Activated CD8-positive, alpha-beta memory T cell treated with anti-CD3 and anti-CD28 coated beads, Interleukin-2, amount 50 U/mL, for 48 hours (primary cell): Measurements from ENCODE around the gene SLC36A4.
"Not testable (repeated sequence)": the region's sequence is repeated elsewhere in the genome, so short reads cannot be mapped to it uniquely, and the experiment has no call there.

ENCODE experiments used
- DNase-seq: peaks from one replicate; pipeline ENCODE4 v3.0.0-alpha.2; 2020

Gene SLC36A4

DNA sequence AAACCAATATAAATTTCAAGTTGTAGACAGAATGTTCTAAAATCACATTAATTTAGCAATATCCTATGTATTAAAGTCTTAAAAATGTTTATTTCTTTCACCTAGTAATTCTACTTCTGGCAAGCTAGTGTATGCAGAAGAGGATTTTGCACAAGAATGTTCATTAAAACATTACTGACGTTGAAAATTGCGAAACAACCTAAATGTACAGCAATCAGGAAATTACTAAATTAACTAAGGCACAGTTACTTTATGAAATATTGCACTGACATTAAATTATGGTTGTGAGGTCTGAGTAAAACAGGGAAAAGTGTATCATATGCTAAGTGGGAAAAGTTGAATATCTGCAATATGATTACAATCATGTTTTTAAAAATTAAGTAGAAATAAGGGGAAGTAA, 4.1 kb downstream of the SLC36A4 start:
- DNase-seq, result no peak

DNA sequence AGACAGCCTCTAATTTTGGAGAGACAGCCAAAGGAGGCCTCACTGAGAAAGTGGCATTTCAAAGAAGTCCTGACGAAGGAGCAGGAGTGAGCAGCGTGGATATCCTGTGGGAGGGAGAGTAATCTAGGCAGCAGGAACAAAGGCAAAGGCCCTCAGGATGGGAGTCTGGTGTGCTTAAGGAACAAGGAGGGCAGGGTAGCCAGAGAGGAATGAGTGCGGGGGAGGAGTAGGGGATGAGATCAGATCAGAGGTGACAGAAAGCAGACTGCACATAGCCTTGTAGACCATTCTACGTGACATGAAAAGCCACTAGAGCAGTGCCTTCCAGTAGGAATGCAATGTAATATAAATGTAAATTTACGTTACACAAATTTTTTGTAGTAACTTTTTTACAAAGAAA, 5.6 kb downstream of the SLC36A4 start:
- no peak for DNase-seq

DNA sequence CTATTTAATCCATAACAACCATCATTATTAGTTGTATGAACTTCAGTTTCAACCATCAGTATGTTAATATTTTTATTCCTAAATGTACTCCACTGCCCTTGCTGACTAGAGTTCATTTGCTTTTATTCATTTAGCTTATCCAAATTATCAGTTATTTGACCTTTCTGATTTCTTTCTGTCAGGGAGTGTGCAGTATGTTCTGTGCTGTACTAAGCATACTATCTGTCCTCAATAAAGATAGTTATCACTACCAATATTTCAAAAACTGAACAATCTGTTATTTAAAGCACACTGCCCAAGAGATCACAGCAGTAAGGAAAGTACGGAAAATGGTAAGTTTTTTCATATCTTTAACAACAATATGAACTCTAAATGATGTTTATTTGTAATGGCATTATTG, 8.3 kb downstream of the SLC36A4 start:
- DNase-seq, result no peak

DNA sequence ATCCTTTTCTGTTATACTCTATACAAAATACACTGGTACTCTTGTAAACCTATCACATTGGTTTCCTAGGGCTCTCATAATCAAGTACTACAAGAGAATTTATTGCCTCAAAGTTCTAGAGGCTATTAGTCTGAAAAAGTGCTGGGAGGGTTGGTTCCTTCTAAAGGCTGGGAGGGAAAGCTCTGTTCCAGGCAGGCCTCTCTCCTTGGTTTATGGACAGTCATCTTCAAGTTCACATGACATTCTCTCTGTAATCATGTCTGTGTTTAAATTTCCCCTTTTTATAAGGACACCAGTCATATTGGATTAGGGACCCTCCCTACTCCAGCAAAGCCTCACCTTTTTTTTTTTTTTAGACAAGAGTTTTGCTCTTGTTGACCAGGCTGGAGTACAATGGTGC, 9.1 kb downstream of the SLC36A4 start:
- DNase-seq, result no peak

DNA sequence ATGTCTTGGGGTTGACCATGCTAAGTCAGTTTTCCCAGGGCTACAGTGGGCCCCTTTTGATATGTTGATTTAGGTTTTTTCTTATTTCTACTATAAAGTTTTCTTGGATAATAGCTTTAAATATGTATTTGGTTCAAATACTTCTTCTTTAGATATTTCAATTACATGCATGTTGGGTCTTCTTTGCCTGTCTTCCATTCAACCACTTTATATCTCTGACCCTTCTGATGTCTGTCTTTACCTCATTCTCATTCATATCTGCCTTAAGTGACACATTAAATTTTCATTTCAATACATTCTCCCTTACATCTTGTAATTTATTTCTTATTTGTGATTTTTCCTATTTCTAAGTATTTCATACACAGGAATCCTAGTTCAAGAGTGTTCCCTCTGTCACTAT, 10.5 kb downstream of the SLC36A4 start:
- no peak for DNase-seq

DNA sequence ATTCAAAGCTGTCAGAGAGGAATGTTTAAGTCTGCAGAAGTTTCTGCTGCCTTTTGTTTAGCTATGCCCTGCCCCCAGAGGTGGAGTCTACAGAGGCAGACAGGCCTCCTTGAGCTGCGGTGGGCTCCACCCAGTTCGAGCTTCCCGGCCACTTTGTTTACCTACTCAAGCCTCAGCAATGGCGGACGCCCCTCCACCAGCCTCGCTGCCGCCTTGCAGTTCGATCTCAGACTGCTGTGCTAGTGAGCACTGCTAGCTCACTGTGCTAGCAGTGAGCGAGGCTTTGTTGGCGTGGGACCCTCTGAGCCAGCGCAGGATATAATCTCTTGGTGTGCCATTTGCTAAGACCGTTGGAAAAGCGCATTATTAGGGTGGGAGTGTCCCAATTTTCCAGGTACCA, 19.9 kb downstream of the SLC36A4 start:
- not testable (repeated sequence) for DNase-seq

DNA sequence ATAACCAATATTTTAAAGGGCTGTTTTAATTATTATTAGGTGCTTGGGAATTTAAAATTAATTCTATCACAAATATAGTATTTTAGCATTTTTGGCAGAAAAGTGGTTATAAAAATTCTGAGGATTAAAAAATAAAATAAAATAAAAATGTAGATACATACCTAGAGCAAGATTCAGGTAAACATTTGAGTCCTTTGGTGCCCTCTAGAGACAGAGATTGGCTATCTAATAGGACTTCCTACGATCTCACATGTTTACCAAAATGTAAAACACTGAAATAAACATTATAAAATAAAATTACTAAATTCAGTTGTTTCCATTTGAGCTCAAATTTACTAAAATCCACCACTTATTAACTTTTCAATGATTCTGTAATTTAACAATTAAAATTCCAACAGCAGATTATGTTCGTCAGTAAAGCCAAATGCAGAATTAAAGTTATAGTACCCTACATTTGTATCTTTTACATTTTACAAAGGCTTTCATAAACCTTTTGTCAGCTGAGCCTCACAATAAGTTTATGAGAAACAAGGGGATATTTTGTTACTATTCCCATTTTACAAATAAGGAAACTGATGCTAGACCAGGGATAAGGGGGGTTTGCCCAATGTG, 27.7 kb downstream of the SLC36A4 start:
- DNase-seq, result no peak

DNA sequence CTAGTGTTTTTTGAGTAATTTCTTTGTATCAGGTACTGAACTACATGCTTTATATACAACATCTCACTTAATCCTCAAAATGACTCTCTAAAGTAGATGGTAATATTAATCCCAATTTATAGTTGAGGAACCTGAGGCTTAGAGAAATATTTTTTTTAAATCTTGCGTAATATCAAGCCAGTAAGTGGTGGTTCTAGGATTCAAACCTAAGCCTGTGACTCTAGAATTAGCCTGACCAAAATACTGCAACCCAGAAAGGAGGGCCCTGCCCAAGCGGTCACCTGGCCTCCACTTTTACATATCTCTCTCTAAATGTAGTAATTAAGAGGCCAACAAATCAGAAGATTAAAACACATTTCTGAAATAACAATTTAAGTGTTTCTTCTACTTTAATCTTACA, 28.6 kb downstream of the SLC36A4 start:
- DNase-seq, result no peak

DNA sequence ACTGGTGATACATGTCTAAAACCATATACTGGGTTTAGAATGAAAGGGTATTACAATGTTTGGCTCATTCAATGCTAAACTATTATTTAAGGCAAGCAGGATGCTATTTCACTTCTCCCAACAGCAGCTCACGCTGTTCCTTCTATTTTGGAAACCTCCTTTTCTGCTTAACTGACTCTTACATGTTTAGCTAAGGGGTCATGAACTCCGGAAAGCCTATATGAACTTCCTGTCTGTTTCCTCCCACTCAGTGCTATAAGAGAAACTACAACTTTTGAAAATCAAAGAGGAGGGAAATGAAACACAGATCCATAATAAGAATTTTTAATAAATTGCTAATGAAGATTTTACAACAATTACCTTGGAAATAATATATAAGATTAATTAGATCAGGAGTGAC, 30.9 kb downstream of the SLC36A4 start:
- DNase-seq, result no peak

DNA sequence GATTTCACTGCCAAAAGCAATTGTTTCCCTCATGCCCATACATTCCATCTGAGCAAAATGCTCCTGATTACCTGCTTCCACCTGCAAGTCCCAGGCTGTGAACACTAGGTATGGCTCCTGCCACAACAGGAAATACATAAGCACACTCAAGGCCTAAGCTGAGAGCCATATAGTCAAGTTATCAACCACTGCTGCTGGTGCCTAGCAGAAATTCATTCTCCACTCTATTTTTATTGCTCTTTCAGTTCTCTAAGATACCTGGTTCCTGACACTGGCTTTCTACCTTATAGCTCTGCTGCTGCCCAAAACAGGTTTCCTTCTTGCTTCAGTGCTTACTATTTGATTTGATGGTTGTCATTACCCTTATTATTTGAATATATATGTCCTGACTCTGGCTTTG, 31.6 kb downstream of the SLC36A4 start:
- no peak for DNase-seq

DNA sequence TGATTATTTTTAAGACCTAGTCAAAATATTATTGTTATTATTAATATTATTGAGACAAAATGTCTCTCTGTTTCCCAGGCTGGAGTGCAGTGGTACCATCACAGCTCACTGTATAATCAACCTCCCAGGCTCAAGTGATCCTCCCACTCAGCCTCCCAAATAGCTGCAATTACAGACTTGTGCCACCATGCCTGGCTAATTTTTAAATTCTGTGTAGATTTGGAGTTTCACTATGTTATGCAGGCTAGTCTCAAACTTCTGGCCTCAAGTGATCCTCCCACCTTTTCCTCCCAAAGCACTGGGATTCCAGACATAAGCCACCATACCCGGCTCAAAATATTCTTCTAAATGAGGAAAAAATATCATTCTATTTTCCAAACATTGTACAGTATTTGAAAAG, 37.0 kb downstream of the SLC36A4 start:
- no peak for DNase-seq

DNA sequence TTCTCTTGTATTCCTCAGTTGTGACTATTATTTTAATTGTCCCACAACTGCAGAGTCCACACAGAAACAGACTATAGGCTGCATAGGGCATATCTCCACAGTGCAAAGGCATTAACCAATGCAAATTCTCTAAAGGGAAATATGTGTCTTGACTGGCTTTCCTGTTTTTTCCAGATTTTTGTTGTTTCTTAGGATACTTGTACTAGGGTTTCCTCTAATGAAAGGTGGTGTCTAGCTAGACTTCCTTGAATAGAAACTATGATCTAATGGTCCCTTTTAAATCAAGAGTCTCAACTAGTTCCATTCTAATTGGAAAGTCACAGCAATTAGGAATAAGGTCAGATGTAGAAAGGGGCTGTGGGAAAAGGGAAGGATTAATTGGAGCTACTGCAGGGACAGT, 37.6 kb downstream of the SLC36A4 start:
- DNase-seq, result no peak

DNA sequence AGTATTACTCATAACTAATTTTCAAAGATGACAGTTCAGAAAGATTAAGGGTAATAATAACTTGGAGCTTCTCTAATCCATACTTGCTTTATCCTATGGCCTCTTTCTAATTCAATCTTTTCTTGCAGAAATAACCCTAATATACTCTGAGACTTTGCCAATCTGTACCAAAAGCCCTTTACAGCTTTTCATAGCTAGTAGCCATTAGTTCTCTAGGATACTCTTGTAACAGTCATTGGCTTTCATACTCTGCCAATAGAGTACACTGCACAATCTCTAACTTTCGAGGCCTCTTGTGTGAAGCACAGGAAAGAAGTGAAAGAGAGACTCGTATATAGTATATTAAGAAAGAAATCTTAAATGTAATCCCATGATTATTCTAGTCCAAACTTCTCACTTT, 38.1 kb downstream of the SLC36A4 start:
- DNase-seq, result no peak

DNA sequence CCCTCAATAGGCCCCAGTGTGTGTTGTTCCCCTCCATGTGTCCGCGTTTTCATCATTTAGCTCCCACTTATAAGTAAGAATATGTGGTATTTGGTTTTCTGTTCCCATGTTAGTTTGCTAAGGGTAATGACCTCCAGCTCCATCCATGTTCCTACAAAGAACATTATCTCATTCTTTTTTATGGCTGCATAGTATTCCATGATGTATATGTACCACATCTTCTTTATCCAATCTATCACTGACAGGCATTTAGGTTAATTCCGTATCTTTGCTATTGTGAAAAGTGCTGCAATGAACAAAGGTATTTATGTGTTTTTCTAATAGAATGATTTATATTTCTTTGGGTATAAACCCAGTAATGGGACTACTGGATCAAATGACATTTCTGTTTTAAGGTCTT, 42.1 kb downstream of the SLC36A4 start:
- no peak for DNase-seq

DNA sequence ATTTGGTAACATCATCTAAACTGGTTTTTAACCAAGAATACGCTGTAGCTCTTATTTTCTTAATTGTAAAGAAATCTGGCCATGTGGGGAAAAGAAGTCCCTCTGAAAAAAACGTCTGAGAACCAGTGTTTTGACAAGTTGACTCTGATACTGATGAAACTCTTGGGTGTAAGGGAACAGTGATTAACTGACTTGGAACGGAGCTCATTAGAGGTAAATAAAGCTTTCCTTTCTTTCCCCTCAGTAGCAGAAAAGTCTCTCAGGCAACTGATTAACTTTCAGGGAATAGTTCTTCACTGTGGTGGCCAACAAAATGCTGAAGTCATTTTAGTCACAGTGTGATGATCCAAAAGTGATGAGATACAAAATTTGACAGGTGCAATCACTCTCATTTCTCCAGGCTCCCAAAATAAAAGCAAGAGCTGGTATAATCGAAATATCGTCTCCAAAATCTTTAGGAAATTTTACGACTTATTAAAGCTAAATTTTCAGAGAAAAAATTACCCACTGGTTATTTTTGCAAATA, 52.3 kb downstream of the SLC36A4 start:
- no peak for DNase-seq

DNA sequence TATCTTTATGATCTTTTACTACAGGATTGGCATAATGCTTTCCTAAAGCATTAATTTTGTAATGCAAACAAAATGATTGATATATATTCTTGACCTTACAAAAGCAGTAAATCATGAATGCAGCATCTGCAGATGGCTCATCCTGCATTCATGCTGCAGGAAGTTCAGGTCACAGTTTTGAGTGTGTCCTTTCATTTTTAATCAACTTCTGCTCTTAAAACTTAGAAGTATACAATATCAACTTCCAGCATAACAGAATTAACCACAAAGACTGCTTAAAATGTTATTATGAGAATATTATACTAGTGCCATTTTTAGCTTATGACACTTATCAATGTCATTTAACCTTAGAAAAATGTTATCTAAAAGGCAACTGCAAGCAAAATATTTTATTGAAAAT, 54.0 kb downstream of the SLC36A4 start:
- DNase-seq, result no peak

DNA sequence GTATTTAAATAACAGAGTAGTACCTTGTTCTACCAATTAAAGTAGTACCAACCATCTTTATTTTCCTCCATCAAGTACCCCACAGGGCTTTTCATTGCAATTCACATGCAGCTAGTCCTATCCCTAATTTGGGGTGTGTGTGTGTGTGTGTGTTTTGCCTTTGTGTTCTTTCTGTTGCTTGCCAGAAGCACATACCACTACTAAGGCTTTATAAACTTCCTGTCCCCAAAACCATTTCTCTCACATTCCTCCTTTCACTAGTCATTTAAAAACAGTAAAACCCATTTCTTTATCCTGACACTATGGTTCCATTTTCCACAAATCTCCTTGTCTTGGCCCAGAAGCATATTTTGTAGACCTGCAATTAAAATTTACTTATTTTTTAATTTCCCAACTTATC, 54.6 kb downstream of the SLC36A4 start:
- no peak for DNase-seq

DNA sequence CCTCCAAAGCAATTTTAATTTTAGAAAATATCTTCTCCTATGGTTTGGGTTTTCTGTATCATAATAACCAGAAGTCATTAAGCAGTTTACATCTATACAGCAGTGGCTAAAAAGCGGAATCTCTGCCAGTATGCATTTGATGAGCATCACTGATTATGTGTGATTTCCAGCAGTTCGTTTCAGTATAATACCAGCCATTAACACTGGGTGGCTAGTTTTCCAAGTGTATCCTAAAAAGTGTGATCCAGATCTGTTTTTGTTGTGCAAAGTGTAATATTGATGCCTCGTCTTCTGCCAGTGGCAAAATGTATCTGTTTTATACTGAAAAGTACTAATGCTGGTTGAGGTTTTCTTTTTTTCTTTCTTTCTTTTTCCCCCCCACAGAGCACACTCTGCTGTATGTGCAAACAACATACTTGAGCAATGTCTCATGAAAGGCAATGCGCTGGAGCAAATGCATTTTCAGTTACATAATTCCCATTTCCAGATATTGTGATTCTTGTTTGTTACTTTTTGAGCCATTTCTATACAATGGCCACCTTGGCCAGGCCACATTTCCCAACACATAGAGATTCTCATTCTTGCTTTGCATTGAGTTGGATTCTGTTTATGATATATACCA, 64.2 kb downstream of the SLC36A4 start:
- no peak for DNase-seq

DNA sequence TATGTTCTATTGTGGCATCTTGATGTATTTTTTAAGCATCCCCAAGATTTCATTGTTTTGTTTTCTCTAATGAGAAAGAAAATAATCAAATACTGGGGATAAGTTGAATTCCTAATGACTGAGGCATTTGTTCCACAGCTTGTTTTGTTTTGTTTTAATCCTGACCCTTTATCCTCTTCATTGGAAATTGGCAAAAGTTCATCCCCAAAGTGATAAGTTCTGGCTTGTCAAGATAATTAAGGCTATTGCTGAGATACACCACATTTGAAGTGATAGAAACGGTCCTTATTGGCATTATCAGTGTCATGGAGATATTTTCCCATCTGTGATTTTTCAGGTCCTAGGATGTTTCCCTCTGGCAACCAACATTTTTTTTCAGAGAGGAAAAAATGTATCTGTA, 65.0 kb downstream of the SLC36A4 start:
- DNase-seq, result no peak

DNA sequence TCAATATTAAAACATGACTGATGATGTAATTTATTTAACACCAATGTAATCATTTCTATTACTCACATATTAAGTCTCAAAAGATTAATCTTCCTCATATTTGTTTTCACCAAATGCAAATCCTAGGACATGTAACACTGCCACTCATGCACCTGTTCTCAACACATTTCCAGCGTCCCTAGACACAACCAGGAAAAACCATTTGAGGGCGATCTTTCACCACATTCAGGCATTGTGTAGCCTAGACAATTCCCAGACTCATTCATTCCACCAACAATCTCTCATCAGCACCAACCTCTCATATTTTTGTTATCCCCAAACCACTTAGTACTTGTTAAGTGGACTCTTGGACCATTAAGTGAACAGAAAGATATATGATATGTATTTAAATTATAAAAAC, 66.1 kb downstream of the SLC36A4 start:
- no peak for DNase-seq

DNA sequence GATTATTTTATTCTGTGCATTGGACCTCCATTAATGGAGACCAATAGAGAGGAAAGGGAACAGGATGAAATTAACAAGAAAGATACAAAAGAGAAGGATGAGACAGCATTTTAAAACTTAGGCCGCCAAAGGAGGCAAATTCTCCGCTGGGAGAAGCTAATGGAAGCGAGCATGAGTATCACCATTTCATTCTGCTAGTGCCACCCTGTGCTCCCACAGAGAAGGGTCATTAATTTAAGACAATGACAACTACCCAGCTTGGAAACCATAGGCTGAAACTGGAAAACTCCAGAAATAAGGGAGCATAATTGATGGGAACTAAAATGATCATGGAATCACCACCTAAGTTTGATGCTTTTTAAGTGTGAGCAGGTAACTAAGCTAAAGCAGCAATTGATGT, 69.2 kb downstream of the SLC36A4 start:
- DNase-seq, result no peak

DNA sequence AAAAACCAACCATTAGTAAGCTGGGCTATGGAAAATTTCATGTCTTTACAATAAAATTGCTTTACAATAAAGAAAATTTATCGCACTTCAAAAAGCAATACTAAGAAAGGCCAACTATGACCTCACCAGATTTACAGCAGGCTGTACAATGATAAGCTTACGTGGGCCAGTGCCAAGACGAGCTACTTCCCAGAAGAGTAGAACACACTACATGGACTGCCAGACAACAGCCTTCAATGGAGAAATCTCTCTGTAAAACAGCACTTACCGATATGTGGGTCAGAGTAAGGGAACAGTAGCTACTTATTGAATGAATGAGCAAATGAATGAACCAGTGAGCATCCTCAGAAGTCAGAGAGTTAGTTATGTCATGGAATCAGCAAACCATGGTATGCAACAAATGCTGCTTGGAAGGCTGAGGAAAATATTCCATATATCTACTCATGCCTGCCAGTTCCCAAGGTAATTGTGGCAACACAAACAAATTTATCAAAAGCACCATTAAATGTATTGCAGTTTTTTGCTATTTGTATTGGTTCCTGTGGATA, 74.4 kb downstream of the SLC36A4 start:
- no peak for DNase-seq

DNA sequence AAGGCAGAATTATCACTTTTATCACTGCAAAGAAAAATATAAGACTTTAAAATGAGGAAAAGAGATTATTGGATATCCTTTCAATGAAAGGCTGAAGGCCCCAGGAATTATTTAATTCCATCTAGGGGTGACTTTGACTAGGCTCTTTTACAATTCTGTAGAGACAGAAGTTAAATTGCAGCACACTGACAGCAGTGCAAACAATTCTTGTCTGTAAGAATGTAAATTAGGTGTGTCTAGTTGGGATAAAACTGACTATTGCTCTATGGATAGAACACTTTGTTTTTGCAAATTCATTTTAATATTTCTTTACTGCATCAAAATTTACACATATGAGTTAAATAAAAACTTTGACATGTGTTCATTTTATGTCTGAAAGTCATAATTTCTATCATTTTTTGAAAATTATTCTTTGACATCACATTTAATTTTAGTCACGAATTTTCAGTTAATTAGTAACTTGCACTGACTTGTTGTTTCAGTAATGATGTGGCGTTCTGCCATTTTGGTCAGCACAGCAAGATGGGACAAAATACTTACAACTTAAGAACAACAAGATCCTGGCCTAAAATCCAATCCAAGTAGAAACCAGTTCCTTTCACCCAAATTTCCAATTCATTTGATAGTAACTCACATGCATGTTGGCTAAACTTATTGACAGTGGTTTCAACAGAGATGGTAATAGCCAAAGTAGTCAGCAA, 75.1 kb downstream of the SLC36A4 start:
- no peak for DNase-seq

DNA sequence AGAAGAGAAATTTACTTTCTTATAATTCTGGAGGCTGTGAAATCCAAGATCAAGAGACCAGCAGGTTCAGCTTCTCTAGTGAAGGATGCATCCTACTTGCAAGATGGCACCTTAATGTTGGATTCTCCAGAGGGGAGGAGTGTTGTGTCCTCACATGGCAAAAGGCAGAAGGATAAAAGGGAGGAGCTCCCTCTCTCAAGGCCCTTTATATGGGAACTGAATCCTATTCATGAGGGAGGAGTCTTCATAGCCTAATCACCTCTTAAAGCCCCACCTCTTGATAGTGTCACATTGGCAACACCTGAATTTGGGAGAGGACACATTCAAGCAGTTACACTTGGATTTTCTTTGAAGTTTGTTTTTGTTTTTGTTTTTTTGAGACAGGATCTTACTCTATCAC, 79.5 kb downstream of the SLC36A4 start:
- no peak for DNase-seq
